Stimulated activated CD8-positive, alpha-beta memory T cell treated with anti-CD3 and anti-CD28 coated beads, Interleukin-2, amount 100 ng/mL, for 48 hours (primary cell): ENCODE measurements around the gene MACROD2.

Experiments used
- DNase-seq, 2 donors: peaks; one replicate each; pipeline ENCODE4 v3.0.0-alpha.2; 2020; ENCODE audit warnings: low read depth in 2 of 2

Gene MACROD2

GRCh38 chr20:15220009-15220656 is 1224.8 kb downstream of the MACROD2 start:
- DNase-seq = no peak

- no peak for DNase-seq
Measured at GRCh38 chr20:15220778-15221565, 1225.7 kb downstream of the MACROD2 start.

GRCh38 chr20:15222502-15223330 is 1227.4 kb downstream of the MACROD2 start:
- no peak for DNase-seq

GRCh38 chr20:15224199-15224598 is 1228.9 kb downstream of the MACROD2 start:
- no peak for DNase-seq

- no peak for DNase-seq
Measured at GRCh38 chr20:15227102-15227501, 1231.8 kb downstream of the MACROD2 start.

- no peak for DNase-seq
Measured at GRCh38 chr20:15232243-15232642, 1236.9 kb downstream of the MACROD2 start.

- no peak for DNase-seq
Measured at GRCh38 chr20:15235471-15236198, 1240.3 kb downstream of the MACROD2 start.

GRCh38 chr20:15236812-15237211 is 1241.5 kb downstream of the MACROD2 start:
- DNase-seq = no peak

- no peak for DNase-seq
Measured at GRCh38 chr20:15239542-15240206, 1244.4 kb downstream of the MACROD2 start.

- DNase-seq = no peak
Measured at GRCh38 chr20:15240801-15241200, 1245.5 kb downstream of the MACROD2 start.

- DNase-seq = no peak
Measured at GRCh38 chr20:15241681-15242080, 1246.4 kb downstream of the MACROD2 start.

GRCh38 chr20:15242773-15243172 is 1247.5 kb downstream of the MACROD2 start:
- DNase-seq = no peak

- no peak for DNase-seq
Measured at GRCh38 chr20:15245896-15246295, 1250.6 kb downstream of the MACROD2 start.

GRCh38 chr20:15248618-15249395 is 1253.5 kb downstream of the MACROD2 start:
- DNase-seq = no peak

GRCh38 chr20:15251171-15251570 is 1255.9 kb downstream of the MACROD2 start:
- DNase-seq = no peak

- DNase-seq = no peak
Measured at GRCh38 chr20:15252304-15252703, 1257.0 kb downstream of the MACROD2 start.

- no peak for DNase-seq
Measured at GRCh38 chr20:15253431-15253830, 1258.1 kb downstream of the MACROD2 start.

GRCh38 chr20:15256676-15257568 is 1261.6 kb downstream of the MACROD2 start:
- DNase-seq = no peak

GRCh38 chr20:15257569-15257870 is 1262.2 kb downstream of the MACROD2 start:
- no peak for DNase-seq
